Liver (tissue), 3 donors: ENCODE measurements around the gene BCL7B.

Source experiments
- CTCF ChIP-seq: fragments of 150-350 bp; IDR thresholded peaks from 2 replicates; pipeline ENCODE4 v1.5.1; 2017; ENCODE audit warnings: improper control_type of control experiment, low read depth, low read length; ENCODE audit not compliant: missing input control
- JUND ChIP-seq, 2 donors: IDR thresholded peaks; 2 replicates each; pipeline ENCODE4 v1.6.1; 2016; ENCODE audit warnings: antibody characterized with exemption in 2 of 2
- REST ChIP-seq: IDR thresholded peaks from 2 replicates; pipeline ENCODE4 v1.6.1; 2016; ENCODE audit warnings: antibody characterized with exemption, mild to moderate bottlenecking
- donor health status: healthy.
- donor health status: healthy.

DNA sequence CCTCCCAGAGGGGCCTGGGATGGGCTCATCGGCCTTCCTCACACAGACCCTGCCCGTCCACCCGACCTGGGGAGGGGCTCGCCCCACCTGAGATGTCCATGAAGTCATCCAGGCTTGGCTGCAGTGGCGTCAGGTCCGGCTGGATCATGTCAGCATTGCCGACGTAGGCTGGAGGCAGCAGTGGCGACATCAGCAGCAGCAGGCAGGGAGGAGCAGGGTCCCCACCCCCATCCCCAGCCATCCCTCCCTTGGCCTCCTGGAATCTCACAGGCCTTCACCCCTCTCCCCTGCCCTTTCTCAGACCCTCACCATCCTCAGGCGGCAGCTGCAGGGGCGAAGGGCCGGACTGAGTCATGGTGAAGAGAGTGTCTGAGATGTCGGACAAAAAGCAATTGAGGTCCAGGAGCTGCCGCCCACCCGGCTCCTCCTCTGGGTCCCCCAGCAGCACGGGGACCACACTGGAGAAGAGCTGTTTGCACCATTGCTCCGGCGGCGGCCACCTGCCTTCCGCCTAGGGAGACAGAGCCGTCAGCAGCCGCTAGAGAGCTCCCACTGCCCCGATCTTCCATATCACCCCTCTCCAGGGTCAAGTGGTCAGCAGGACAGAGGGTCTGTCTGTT is 48.2 kb upstream of the BCL7B start:
- TF ChIP-seq CTCF (no peak), REST (no peak), JUND (IDR thresholded peaks at IDR 0.05) (no peak)
